Right hindlimb (tissue), 1 donor: ENCODE results near the gene DOC2B.

Experiments
- DNase-seq: peaks from one replicate; pipeline ENCODE4 v3.0.0-alpha.2; 2018

Gene DOC2B

DNA sequence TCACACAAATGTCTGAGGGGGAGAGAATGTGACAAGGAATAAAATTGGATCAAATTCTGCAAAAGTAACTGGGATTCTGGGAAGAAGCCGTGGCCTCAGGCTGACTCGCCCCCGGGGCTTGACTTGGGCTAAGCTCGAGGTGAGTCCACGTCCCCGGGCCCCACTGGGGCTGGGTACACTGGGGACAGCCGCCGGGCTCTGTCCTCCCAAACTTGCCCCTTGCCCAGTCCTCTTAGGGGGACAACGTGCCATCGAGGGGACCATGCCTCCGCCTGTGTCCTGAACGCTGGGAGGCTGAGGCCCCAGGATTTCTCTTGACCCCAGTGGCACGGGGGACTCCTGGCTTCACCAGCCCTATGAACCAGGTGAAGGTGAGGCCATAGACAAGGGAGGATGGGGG lies 21.1 kb downstream of the DOC2B start:
- no peak for DNase-seq

DNA sequence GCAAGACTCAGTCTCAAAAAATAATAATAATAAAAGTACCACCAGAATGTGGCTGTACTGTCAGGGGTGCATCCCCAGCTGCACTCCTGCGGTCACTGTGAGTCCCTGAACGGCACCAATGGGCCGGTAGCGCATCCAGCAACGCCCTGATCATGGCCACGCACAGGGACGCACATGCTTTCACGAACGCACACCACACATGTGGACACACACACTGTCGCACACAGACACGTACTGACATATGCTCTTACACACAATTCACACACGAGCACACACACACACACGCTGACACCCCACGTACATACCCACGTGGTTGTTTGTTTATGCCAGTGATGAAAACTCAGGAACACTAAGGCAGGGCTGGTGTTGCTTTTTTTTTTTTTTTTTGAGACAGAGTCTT lies 21.8 kb downstream of the DOC2B start:
- no peak for DNase-seq

DNA sequence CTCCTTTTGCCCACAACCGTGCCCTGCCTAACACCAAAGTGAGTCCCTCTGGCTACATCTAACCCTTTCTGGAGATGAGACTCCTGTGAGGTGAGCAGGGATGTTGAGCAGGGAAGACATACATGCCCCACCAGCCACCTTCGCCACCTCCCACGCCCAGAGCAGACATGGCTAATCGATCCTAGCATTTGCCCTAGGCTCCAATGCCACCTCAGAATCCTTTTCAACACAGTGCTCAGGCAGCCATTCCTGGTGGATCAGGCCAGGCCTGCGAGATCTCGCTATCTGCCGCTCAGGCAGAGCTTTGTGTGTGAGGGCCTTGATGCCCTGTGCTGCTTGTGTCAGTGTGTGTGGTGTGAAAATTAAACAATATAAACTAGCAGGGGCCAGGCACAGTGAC lies 23.1 kb downstream of the DOC2B start:
- DNase-seq: no peak

DNA sequence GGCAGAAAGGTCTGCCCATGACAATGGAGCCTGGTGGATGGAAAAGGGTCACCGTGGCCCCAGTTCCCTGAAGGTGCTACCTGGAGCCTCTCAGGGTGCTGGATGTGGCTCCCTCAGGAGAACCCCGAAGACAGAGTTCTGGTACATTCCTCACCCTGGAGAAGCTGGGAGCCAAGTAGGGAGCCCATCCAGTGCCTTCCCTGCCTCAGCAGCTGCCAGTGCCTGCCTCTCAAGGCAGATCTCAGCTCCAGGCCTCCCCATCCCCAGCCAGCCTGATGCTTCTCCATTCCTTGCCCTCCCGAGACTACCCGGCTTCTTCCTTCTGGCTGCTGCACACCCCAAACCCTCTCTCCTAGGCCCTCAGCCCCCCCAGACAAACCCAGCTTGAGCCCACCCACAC lies 23.5 kb downstream of the DOC2B start:
- DNase-seq: no peak

DNA sequence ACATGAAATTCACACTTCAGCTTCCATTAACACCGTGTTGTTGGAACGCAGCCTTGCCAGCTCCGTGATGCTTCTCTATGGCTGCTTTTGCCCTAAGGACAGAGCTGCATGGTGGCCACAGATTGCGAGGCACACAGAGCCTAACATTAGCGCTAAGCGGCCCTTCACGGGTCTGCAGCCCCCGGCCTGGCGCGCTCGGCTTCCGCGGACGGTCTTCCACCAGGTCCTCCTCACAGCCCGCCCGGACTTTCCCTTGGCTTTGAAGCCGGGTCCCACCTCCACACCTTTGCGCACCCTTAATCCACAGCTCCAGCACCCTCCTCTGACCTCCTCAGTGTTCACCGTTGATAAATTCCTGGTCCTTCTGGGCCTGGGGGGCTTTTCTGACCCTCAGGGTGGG lies 24.5 kb downstream of the DOC2B start:
- DNase-seq: no peak

DNA sequence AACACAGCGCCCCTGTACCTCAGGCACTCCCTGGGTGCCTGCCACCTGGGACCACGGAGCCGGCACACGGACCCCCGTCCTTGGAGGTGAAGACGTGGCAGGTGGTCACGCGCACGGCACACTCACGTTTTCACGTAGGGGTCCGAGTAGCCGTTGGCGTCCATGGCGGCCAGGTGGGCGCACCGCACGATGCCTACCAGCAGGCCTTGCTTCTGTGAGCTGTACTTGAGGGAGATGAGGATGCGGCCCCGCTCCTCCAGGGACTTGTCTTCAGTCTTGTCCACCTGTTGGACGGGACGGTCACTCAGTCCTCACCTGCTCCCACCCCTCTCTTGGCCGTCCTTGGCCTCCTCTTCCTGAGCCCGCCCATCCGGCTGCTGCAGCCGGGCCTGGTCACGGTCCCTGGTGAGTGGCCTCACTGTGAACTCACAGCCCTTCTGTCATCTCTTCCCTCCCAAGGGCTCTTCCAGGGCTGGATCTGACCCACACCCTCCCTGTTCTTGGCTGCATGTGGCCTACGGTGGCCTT lies 25.3 kb downstream of the DOC2B start:
- DNase-seq: no peak

DNA sequence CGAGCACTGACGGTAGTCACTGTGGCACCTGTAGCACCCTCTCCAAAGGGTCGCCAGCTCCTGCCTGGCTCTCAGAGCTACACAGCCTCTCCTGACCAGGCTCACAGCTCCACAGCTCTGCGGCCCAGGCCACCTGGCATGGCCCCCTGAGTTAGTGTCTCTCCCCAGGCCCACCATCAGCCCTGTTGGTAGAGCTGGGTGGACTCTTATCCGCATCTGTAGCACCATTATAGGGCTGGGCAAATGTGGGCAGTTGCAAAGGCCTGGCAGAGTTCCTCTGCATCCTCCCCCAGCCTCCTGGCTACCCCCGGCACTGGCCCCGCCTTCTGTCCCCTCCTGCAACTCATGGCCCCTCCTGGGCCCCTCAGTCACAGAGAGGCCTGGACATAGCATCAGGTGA lies 25.9 kb downstream of the DOC2B start:
- no peak for DNase-seq

DNA sequence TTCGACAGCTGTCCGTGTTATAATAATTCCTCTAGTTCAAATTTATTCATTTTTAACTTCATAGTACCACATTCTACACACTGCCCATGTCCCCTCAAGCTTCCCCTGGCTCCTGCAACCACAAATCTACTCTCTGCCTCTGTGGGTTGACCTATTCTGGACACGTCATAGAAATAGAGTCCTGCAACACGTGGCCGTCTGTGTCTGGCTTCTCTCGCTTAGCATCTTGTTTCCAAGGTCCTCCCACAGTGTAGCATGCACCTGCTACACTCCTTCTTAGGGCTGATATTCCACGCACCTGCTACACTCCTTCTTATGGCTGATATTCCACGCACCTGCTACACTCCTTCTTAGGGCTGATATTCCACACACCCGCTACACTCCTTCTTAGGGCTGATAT lies 27.6 kb downstream of the DOC2B start:
- no peak for DNase-seq

DNA sequence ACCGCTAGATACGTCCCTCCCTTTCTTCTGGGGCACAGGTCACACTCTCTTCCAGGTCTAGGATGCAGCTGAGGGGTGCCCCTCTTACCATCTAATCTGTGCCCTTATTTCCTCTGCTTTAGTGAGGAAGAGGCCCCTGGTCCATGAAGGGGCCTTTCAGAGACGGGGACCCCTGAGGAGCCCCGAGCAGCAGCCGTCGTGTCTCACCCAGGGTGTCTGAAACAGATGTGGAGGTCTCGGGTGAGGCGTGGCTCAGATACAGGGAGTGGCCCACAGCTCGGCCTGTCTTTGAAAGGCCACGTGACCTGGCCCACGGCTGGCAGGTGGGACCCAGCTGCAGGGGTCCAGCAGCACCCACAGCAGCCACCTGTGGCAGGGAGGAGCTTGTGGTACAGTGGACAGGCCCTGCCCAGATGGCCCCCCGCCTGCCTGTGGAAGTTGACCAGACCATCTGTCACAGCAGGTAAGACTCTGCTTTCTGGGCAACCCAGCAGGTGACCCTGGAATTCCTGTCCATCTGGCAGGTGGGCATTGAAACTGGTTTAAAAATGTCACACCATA lies 28.5 kb downstream of the DOC2B start:
- no peak for DNase-seq

DNA sequence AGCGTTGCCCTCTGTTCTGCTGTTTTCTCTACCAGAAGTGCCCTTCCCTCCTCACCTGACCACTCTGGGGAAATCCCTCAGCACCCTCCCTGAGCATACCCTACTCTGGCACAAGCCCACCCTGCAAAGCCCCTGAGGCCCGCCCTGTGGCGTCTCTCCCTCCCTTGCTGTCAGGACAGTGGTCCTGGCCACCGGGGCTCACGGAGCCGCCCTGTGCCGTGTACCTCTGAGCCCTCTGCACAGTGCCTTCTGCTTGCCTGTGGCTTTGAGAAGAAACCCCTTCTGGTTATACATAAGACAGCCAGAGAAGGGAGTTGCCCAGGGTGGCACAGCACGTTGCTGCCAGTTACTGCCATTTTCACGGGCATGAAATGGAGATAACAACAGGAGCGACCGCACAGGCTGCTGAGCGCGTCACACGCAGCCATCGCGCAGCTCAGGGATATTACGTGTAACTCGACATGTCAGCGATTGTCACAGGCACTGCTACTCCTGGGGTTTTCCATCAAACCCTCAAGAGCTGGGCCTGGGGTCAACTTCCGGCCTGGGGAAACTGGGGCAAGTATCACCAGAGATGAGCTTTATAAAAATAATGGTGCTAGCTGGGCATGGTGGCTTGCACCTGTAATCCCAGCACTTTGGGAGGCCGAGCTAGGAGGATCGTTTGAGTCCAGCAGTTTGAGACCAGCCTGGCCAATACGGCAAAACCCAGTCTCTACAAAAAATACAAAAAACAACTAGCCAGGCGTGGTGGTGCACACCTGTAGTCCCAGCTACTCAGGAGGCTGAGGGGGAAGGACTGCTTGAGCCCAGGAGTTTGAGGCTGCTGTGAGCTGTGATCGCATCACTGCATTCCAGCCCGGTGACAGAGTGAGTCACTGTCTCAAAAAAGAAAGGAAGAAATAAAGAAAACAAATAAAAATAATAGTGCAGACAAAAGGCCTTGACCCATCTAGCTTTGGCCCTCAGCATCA lies 29.3 kb downstream of the DOC2B start:
- no peak for DNase-seq

DNA sequence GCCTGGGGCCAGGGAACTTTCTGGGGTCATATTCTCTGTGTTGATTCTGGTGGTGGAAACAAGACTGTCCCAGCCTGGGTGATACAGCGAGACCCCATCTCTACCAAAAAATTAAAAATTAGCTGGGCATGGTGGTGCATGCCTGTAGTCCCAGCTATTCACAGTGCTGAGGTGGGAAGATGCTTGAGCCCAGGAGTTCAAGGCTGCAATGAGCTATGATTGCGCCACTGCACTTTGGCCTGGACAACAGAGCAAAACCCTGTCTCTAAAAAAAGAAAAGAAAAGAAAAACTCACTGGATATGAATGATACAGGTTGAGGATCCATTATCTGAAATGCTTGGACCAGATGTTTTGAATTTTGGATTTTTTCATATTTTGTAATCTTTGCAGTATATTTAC lies 30.4 kb downstream of the DOC2B start:
- DNase-seq: no peak

DNA sequence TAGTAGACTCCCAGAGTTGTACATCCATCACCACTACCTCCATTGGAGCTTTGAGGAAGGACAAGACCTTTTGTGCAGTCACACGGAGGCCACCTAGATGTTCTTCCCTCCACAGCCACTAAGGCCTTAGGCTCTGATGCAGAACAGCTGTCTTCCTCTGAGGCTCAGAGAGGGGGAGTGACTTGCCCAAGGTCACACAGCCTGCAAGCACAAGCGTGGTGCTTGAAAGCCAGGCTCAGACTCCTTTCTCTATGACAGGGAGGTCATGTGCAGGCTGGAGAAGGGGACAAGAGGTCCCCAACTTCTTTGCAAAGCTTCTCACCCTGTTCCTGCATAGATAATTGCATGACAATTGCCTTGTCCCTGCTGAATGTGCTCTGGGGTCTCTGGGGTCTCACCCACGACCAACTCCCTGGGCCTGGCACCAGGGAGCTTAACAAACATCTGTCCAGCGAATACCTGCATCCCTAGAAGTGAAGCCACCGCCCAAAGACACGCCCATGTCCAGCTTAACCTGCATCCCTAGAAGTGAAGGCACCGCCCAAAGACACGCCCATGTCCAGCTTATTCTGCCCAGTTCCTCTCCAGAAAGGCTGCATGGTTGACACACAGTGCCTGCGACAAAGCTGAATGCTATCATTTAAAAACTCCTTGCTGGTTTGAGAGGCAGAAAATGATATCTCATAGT lies 31.4 kb downstream of the DOC2B start:
- no peak for DNase-seq

DNA sequence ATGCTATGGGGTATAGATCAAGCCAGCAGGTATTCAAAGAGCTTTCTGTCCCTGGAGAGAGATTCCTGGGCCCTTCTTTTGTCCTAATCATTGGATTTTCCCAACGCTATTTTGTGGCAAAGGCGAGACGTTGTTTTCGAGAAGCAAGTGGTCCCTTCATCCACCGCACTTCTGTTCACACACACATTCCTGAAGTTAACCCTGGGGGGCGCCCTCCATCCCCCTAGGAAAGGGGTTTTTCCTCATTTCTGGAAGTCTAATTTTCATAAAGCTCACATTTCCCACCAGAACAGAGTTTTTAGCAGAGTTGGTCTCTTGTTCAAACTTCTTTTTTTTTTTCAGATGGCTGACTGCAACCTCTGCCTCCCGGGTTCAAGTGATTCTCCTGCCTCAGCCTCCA lies 32.2 kb downstream of the DOC2B start:
- DNase-seq: no peak

DNA sequence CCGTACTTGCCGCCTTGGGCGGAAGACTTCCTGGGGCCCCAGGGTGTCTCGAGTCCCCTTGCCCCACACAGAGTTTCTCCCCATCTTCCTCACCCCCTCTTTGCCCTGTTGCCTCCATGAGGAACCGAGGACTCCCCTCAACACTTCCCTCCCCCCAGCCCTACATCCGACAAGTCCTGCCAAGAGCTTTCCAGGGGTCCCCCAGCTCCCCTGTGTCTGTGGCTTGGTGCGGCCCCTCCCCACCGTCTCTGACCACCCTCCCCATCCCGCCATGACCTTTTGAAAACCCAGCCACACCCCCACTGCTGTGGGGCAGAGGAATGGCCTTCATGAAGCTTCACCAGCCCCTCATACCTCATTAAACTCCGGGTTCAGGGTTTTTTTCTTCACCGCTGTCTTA lies 32.7 kb downstream of the DOC2B start:
- no peak for DNase-seq

DNA sequence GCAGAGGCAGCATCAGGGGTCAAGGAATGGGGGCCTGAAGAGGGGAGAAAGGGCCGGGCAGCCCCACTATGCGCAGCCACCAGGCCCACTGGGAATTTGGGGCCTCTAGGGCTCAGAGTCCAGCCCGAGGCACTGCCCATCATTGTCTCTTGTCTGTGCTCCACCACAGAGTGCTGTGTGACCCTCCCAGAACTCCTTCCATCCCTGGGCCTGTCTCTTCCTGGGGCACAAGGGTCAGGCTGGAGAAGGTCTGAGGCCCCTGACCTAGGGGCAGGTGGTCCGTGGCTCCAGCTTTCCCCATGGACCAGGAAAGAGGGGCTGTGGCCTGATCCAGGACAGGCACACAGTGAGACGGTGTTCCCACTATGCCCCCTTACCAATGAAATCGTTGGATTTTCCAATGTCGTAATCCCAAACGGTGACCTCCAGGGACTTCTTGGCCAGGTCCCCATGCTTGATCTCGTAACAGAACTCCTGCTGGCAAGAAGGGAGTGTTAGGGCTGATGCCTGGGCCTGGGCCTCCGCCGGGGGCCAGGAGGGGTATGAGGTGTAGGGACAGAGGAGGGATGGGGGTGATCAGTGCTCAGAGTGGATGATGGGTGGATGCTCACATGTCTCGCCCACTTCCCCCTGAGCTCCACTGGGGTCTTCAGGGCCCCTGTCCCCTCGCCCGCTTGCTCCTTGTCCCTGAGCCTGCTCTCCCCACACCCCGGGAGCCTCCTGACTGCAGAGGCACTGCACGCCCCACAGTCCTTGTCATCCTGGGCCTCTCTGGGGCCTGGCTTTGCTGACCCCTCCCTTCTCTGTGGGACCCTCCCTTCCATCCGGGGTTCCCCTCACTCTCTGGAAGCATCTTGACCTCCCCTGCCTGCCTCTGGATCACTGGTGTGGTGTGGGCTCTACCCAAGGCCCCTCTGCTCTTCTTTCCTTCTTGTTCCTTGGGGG lies 33.4 kb downstream of the DOC2B start:
- no peak for DNase-seq

DNA sequence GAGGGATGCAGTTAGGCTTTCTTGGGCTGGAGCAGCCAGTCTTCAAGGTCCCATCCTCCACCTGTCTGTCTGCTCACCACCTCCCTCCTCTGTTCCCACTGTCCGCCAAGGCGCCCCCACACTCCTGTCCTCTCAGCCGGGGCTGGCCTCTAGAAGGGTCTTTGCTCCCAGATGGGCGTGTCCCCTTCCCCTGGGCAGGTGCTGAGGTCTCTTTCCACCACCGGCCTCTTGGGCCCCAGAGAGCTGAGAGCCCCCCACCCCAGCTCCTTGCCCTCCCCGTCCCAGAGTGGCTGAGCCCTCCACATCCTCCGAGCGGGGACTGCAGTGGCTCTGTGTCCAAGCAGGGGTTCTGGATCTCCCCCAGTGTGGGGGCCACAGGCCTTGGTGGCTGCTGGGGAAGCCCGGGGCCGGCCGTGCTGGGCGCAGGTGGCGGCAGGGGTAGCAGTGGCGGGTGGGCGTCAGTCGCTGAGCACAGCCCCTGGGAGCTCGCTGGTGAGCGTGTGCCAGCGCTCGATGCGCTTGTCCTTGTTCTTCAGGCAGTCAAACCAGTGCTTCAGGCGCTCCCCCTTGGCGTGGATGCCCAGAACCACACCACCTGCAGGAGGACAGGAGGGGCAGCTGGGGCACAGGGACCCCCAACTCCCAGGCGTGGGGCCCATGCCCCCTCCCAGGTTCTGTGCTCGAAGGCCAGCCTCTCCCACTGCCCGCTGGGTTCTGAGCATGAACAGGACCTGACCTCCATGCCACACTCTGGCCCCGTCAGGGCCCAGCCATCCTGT lies 34.3 kb downstream of the DOC2B start:
- DNase-seq: no peak

DNA sequence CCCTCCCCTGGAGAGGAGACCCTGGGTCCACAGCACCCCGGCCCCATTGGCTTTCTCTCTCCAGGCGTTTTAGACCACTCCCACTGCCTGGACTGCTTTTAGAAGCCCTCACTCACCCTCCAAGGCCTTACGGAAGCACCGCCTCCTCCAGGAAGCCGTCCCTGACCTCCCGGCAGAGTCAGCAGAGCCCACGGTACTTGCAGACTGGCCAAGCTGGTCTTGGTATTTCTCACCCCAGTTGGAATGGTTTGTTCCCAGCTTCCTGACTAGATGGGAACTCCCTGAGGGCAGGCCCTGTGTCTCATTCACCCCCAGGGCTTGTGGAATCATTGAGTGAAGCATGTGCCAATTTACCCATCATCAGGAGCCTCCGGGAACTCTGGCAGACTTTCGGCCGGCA lies 34.9 kb downstream of the DOC2B start:
- DNase-seq: no peak

DNA sequence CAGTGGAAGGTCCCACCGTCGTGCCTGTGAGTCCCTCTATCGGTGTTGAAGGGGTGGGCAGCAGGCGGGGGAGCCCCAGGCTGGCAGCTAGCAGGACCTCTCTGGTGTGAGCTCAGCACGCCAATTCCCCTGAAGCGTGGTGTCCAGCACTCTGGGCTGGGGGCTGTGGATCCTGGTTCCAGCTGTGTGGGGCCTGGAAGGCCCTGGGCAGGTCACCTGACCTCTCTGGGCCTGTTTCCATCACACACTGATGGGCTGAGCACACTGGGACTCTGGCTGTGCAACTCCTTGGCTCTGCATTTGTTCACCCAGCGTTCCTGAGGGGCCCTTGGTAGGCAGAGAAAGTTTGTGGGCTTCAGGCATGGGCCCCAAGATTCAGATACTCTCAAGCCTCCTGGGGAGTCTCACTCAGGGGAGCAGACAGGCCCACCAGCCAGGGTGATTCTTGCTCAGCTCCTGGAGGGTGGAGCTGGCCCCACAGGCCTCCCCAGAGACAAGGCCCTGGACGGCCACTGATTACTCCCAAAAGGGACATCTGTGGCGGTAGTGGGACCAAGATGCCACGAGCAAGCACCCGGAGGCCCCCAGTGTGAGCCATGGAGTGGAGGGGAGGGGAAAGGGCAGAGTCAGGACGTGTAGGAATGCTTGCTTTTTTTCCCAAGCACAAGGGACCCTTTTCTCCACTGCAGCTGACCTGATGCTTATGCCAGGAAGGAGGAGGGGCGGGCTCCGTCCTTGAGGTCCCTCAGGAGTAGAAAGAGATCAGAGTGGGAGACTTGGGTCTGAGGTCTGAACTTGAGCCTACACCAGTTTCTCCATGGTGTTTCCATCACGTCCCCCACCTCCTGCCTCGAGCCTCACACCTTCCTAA lies 35.5 kb downstream of the DOC2B start:
- DNase-seq: no peak

DNA sequence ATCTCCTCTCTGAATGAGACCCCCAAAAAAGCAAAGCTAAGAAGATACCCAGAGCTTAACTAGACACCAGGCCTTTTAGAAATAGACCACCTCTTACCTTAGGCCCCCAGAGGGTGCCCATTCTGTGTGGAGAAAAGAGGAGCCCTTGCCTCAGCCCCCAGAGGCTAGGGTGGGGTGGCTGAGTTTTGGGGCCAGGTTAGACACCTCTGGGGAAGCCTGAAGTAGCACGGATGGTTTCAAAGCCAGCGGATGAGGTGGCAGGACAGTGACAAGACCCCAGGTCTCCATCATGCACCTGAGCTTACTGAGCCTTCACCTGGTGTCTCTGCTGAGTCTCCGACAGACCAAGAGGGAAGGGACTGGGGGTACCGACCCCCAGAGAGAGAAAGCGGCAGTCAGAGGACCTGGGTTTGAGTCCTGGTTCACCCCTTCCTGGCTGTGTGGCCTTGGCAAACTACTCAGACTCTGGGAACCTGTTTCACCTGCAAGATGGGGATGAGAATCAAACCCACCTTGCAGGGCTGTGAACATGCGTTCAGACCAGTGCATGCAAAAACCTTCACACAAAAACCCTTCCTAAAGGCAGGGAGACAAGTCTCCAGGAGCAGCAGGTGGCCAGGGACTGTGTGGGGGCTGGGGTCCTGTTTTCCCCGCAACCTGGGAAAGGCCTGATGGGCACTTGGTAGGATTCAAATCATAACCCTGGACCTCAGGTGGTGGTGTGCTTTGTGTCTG lies 36.3 kb downstream of the DOC2B start:
- DNase-seq: no peak

DNA sequence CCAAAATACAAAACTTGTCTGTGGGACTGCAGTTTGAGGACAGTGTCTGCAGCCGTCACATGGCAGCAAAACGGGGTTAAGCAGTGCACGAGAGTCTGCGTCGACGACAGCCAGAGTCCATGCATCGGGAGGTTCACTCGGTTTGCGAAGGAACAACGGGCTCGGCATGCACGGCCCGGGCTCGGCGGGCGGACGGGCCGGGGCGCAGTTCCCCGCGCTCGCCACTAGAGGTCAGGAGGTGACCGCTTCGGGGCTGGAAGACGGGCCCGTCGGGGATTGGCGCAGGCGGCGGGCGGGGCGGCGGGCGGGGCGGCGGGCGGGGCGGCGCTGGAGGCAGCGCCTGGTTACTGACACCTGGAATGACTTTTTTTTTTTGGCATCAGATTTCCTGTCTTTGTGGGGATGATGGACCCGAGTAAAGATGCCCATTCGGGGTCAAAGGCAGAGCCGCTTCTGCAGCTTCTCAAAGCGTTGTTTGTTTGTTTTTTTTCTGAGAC lies 37.6 kb downstream of the DOC2B start:
- peak; percentile 88 for DNase-seq
